Stomach (tissue), 9 donors: ENCODE data around the gene ENTPD6. TPM values are rescaled to one million over a fixed set of nuclear protein-coding genes. Genes with fewer than 3 reads are reported as not detected.

Experiments used
- DNase-seq, 2 donors: peaks; one replicate each; pipeline versions ENCODE4 v3.0.0 to v3.0.0-alpha.2; 2013 to 2019
- H3K27ac ChIP-seq, 5 donors: fragments of 200-600 bp in 4 of 5; sonication (generic) in 4 of 5; one replicate each; pipeline ENCODE4 v1.5.1; 2013 to 2019; ENCODE audit warnings: mild to moderate bottlenecking in 1 of 5, moderate library complexity in 1 of 5
- H3K27me3 ChIP-seq, 3 donors: fragments of 200-600 bp; sonication (generic); one replicate each; pipeline ENCODE4 v1.5.1; 2017 to 2019; ENCODE audit warnings: mixed run types in 1 of 3
- H3K36me3 ChIP-seq, 4 donors: fragments of 200-600 bp; sonication (generic); 1 replicate in 3 of 4; 2 replicates in 1 of 4; pipeline ENCODE4 v1.5.1; 2016 to 2019
- H3K4me1 ChIP-seq, 4 donors: fragments of 200-600 bp; sonication (generic); one replicate each; pipeline ENCODE4 v1.5.1; 2016 to 2019
- H3K4me3 ChIP-seq, 4 donors: fragments of 200-600 bp; sonication (generic) in 3 of 4; one replicate each; pipeline ENCODE4 v1.5.1; 2016 to 2019; ENCODE audit warnings: mild to moderate bottlenecking in 1 of 4
- H3K9me3 ChIP-seq, 4 donors: fragments of 200-600 bp; sonication (generic); one replicate each; pipeline ENCODE4 v1.5.1; 2016 to 2019
- EP300 ChIP-seq: sonication (generic); formaldehyde crosslinking; IDR thresholded peaks from one replicate; pipeline ENCODE4 v1.6.1; 2017; ENCODE audit warnings: antibody characterized with exemption
- POLR2A ChIP-seq, 4 donors: fragments of 450-650 bp; IDR thresholded peaks; one replicate each; pipeline ENCODE4 v1.6.1; 2016; ENCODE audit warnings: antibody characterized with exemption in 4 of 4, control low read depth in 2 of 4, mild to moderate bottlenecking in 1 of 4, moderate library complexity in 1 of 4
- POLR2AphosphoS5 ChIP-seq, 3 donors: sonication (generic); formaldehyde crosslinking; IDR thresholded peaks; one replicate each; pipeline ENCODE4 v1.6.1; 2016; ENCODE audit warnings: antibody characterized with exemption in 3 of 3
- WGBS, 5 donors: extraction: QIAGEN DNeasy Blood & Tissue Kit in 3 of 5; methylation state at CpG; one replicate each; pipeline versions ENCODE4 v1.1.5 to v1.1.7; 2013 to 2018; 5-methylcytosine and 5-hydroxymethylcytosine counted together
- intact Hi-C: fragments of 100-400 bp; cut with DNase I; formaldehyde crosslinking; loops from one replicate; pipeline ENCODE4 v1.15.1; 2023; ENCODE audit warnings: low total_unique reads
- polyA plus RNA-seq, 3 donors: library from polyadenylated mRNA; stranded (reverse); fragments of 200-250 nt; gene quantifications; one replicate each; pipeline ENCODE4 v1.2.3, GENCODE V29; 2013
- total RNA-seq, 5 donors: library from RNA; depleted of rRNA; stranded (reverse); fragments of >200 nt; gene quantifications; one replicate each; pipeline versions ENCODE4 v1.1.0 to v1.2.3, GENCODE V29; 2014 to 2016
- TF ChIP-seq, protein P1 (sequence below), 7 experiments: fragments of 450-650 bp in 4 of 7; fragments of 200-600 bp in 3 of 7; sonication (generic) in 3 of 7; IDR thresholded peaks; one replicate each; pipeline ENCODE4 v1.5.1; 2016 to 2019; ENCODE audit warnings: antibody characterized with exemption in 7 of 7, control low read depth in 2 of 7, mild to moderate bottlenecking in 1 of 7
- donor health status: healthy with polysubstance abuse.
- donor health status: Bipolar disorder and iron deficiency.
- donor health status: healthy.

Gene ENTPD6
- total and polyA plus RNA-seq, 8 donors = 38.5 to 110 (median 66.5) TPM

DNA sequence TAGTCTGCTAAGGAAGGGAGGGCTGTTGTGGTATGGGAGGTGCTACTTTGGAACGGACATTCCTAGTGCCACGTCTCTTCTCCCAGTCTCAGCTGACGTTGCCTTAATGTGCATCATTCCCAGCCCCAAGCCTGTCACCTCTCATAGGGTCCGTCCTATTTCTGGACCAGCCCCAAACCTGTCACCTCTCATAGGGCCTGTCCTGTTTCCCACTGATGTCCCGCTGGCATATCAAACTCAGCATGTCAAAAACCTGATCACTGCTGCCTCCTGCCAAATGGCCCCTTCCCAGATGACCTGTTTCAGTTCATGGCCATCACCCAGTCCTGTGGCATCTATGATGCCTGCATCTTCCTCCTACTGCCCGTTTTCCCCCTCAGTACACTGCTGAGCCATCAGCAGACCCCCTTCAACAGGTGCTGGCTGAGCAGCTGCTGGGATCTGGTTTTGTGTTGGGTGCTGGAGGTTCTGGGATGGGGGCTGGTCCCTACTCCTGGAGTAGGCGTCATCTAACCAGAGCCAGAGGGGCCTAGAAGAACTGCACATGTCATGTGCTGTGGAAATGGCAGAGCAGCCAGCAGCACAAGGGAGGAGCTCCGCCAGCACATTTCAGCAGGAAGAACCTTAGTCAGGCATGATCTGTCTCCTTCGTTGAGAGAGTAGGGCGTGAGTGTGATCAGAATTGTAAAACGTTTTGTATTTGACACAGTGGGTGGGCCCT is 3.3 kb downstream of the ENTPD6 start:
- 72 to 79% (median 77%) methylated on average over 10 to 11 of the region's 11 CpGs for WGBS, 5 donors
- intact Hi-C loops = loop anchor here (10.0 kb wide), 1 partner anchor 204 kb away; the partner anchor contains the start of gene APMAP
- Histone ChIP-seq H3K4me1 (peaks cover 22 to 56% (median 48%) of the 10 kb centered on the region in 4 donors), H3K27ac (no peak overlapping the region), H3K9me3 (no peaks in the 10 kb centered on the region), H3K27me3 (no peaks in the 10 kb centered on the region), H3K4me3 (no peak overlapping the region), H3K36me3 (peaks cover 0 to 6% (median 0%) of the 10 kb centered on the region in 4 donors)
- TF ChIP-seq POLR2A (IDR thresholded peaks at IDR 0.05) = no peak
- TF ChIP-seq, protein P1, sequence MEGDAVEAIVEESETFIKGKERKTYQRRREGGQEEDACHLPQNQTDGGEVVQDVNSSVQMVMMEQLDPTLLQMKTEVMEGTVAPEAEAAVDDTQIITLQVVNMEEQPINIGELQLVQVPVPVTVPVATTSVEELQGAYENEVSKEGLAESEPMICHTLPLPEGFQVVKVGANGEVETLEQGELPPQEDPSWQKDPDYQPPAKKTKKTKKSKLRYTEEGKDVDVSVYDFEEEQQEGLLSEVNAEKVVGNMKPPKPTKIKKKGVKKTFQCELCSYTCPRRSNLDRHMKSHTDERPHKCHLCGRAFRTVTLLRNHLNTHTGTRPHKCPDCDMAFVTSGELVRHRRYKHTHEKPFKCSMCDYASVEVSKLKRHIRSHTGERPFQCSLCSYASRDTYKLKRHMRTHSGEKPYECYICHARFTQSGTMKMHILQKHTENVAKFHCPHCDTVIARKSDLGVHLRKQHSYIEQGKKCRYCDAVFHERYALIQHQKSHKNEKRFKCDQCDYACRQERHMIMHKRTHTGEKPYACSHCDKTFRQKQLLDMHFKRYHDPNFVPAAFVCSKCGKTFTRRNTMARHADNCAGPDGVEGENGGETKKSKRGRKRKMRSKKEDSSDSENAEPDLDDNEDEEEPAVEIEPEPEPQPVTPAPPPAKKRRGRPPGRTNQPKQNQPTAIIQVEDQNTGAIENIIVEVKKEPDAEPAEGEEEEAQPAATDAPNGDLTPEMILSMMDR (IDR thresholded peaks at IDR 0.05) = no peak
- no peak for DNase-seq

DNA sequence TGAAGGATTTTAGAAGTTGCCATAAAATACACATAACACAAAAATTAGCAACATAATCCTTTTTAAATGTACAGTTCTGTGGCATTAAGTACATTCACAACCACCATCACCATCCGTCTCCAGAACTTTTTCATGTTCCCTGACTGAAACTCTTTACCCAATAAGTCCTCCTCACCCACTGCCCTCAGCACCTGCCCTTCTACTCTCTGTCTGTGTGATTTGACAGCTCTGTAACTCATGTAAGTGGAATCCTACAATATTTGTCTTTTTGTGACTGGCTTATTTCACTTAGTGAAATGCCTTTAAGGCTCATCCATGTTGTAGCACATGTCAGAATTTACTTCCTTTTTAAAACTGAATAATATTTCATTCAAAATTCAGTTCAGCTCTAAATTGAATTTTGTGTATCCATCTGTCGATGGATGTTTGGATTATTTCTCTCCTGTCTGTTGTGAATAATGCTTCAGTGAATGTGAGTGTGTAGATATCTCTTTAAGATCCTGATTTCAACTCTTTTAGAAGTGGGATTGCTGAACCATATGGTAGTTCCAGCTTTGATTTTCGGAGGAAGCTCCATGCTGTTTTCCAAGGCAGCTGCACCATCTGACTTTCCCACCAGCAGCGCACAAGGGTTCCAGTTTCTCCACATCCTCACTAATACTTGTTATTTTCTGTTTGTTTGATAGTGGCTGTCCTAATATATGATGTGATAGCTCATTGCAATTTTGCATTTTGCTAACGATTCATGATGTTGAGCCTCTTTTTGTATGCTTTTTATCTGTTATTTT is 4.2 kb downstream of the ENTPD6 start:
- no peak for TF ChIP-seq EP300
- TF ChIP-seq, protein P1 (IDR thresholded peaks at IDR 0.05) = no peak
- TF ChIP-seq POLR2A (IDR thresholded peaks at IDR 0.05) = no peak
- no peak for TF ChIP-seq POLR2AphosphoS5 (IDR thresholded peaks at IDR 0.05)
- peaks cover 20 to 56% (median 44%) of the 10 kb centered on the region in 4 donors for H3K4me1 ChIP-seq
- no peak overlapping the region for H3K4me3 ChIP-seq
- DNase-seq = no peak
- intact Hi-C loops = loop anchor here (10.0 kb wide), 1 partner anchor 205 kb away; the partner anchor contains the start of gene APMAP
- H3K27ac ChIP-seq = no peak overlapping the region
- 68 to 83% (median 76%) methylated on average over 5 of the region's 5 CpGs for whole genome bisulfite sequencing, 5 donors
- peaks cover 0 to 6% (median 0%) of the 10 kb centered on the region in 4 donors for H3K36me3 ChIP-seq
- H3K9me3 ChIP-seq = no peaks in the 10 kb centered on the region
- H3K27me3 ChIP-seq = no peaks in the 10 kb centered on the region

DNA sequence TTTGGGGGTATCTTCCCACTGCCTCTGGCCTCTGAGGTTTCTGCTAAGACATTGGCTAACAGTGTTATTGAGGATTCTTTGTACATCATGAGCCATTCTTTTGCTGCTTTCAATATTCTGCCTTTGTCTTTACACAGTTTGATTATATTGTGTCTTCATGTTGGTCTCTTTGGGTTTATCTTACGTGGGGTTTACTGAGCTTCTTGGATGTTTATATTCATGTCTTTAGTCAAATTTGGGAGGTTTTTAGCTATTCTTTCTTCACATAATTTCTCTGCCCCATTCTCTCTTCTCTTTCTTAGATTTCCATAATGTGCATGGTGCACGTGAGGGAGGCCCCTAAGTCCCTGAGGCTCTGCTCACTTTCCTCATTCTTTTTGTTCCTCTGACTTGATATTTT is 7.6 kb downstream of the ENTPD6 start:
- Histone ChIP-seq H3K4me1 (peaks cover 0 to 38% (median 19%) of the 10 kb centered on the region in 4 donors), H3K9me3 (no peaks in the 10 kb centered on the region), H3K36me3 (peaks cover 3 to 32% (median 16%) of the 10 kb centered on the region in 4 donors), H3K4me3 (no peak overlapping the region), H3K27ac (peak overlapping the region in 1 of 5 donors; percentile 22), H3K27me3 (no peaks in the 10 kb centered on the region)
- DNase-seq = no peak
- 46 to 89% (median 69%) methylated on average over 2 of the region's 2 CpGs for WGBS, 5 donors
- intact Hi-C loops = no loop called here
- TF ChIP-seq POLR2A (IDR thresholded peaks at IDR 0.05) (no peak), EP300 (no peak), POLR2AphosphoS5 (IDR thresholded peaks at IDR 0.05) (no peak)
- TF ChIP-seq, protein P1 (IDR thresholded peaks at IDR 0.05) = no peak

DNA sequence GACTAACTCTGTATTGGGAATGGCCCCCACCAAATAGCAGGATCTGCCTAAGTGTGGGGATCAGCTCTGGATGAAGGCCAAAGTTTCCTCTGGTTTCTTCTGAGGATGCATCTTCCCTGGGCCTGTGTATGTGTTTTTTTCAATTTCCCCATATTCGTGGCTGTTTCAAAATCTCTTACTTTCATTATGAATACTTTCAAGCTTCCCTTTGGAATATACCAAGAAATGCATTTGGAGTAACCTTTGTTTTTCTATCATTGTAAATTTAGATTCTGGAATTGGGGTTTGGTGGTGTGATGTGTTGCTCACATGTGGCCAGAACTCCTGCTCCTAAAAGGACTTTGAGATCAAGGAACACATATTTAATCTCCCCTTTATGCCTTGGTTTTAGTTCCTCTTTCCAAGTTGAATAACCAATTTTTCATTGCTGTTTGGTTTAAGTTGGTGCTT is 8.4 kb downstream of the ENTPD6 start:
- Histone ChIP-seq H3K36me3 (peaks cover 3 to 32% (median 16%) of the 10 kb centered on the region in 4 donors), H3K27me3 (no peaks in the 10 kb centered on the region), H3K4me1 (peaks cover 0 to 32% (median 13%) of the 10 kb centered on the region in 4 donors), H3K9me3 (no peaks in the 10 kb centered on the region), H3K27ac (peak overlapping the region in 1 of 5 donors; percentile 22), H3K4me3 (no peak overlapping the region)
- intact Hi-C loops = no loop called here
- DNase-seq = no peak
- WGBS, 5 donors = 39 to 64% (median 45%) methylated on average over 1 of the region's 1 CpG
- TF ChIP-seq POLR2A (IDR thresholded peaks at IDR 0.05) (no peak), EP300 (no peak), POLR2AphosphoS5 (IDR thresholded peaks at IDR 0.05) (no peak)
- TF ChIP-seq, protein P1 (IDR thresholded peaks at IDR 0.05) = no peak
